H1 (cell line): ENCODE data around the gene FLT1. TPM values are rescaled to one million over a fixed set of nuclear protein-coding genes. Genes with fewer than 3 reads are reported as not detected.

Source experiments
- CTCF ChIA-PET: fragments of 300-600 bp; sonication (Branson Sonifier 250); formaldehyde crosslinking; loops from one replicate; lab custom pipeline; 2021; ENCODE audit not compliant: partially characterized antibody; lab: Charles Lee
- POLR2A ChIA-PET: fragments of 300-600 bp; sonication (Branson Sonifier 250); formaldehyde crosslinking; loops from one replicate; lab custom pipeline; 2021; ENCODE audit warnings: inconsistent platforms; ENCODE audit not compliant: partially characterized antibody; lab: Charles Lee
- DNase-seq, 2 experiments: peaks; one replicate each; pipeline versions ENCODE4 v3.0.0 to v3.0.0-alpha.2; 2010 to 2022; ENCODE audit warnings: low spot score in 2 of 2, low read depth in 1 of 2, mixed read lengths in 1 of 2
- FAIRE-seq: peaks from 2 replicates; lab custom pipeline; 2011; peaks lifted over from hg19 to GRCh38; lab: Jason Lieb, UNC
- H2AFZ ChIP-seq: 2 replicates; pipeline ENCODE4 v1.8.1; 2012; ENCODE audit warnings: low read length, inconsistent platforms
- H2AK5ac ChIP-seq: 2 replicates; pipeline ENCODE4 v1.6.1; 2013; ENCODE audit warnings: low read depth, low read length
- H2BK120ac ChIP-seq: replicated peaks from 2 replicates; pipeline ENCODE3; 2013; ENCODE audit warnings: low read depth, low read length, inconsistent platforms
- H2BK12ac ChIP-seq: 2 replicates; pipeline ENCODE4 v1.6.1; 2013; ENCODE audit warnings: low read depth, low read length
- H2BK15ac ChIP-seq: 2 replicates; pipeline ENCODE4 v1.6.1; 2013; ENCODE audit warnings: low read length
- H2BK20ac ChIP-seq: 2 replicates; pipeline ENCODE4 v1.6.1; 2013; ENCODE audit warnings: low read length
- H2BK5ac ChIP-seq: 2 replicates; pipeline ENCODE4 v1.6.1; 2013; ENCODE audit warnings: low read depth, low read length
- H3K14ac ChIP-seq: 2 replicates; pipeline ENCODE4 v1.6.1; 2013; ENCODE audit warnings: inconsistent platforms; ENCODE audit not compliant: insufficient read length
- H3K18ac ChIP-seq: 2 replicates; pipeline ENCODE4 v1.6.1; 2013; ENCODE audit warnings: low read length; ENCODE audit errors: extremely low read depth
- H3K23ac ChIP-seq: 2 replicates; pipeline ENCODE4 v1.6.1; 2013; ENCODE audit warnings: inconsistent platforms; ENCODE audit not compliant: insufficient read length
- H3K23me2 ChIP-seq: 2 replicates; pipeline ENCODE4 v1.6.1; 2013; ENCODE audit warnings: low read depth, low read length
- H3K27ac ChIP-seq: 2 replicates; pipeline ENCODE4 v1.6.1; 2011; ENCODE audit warnings: low read depth, low read length, inconsistent platforms
- H3K27me3 ChIP-seq, 4 experiments: replicated peaks in 1 of 4; 1 replicate in 1 of 4; 2 replicates in 3 of 4; pipeline versions ENCODE4 v1.6.1 to v1.8.1; 2011 to 2013; ENCODE audit warnings: low read length in 3 of 4, mild to moderate bottlenecking in 3 of 4, inconsistent platforms in 2 of 4, mixed read lengths in 2 of 4, moderate library complexity in 1 of 4; ENCODE audit not compliant: control insufficient read depth in 3 of 4, insufficient read depth in 3 of 4; ENCODE audit errors: extremely low read depth in 1 of 4
- H3K36me3 ChIP-seq, 4 experiments: 2 replicates each; pipeline versions ENCODE4 v1.6.1 to v1.8.1; 2011 to 2013; ENCODE audit warnings: mild to moderate bottlenecking in 4 of 4, low read length in 3 of 4, moderate library complexity in 2 of 4, control low read depth in 1 of 4, inconsistent platforms in 1 of 4; ENCODE audit not compliant: insufficient read depth in 4 of 4, control insufficient read depth in 2 of 4
- H3K4ac ChIP-seq: replicated peaks from 2 replicates; pipeline ENCODE3; 2013; ENCODE audit warnings: low read length, low read depth, mixed read lengths, inconsistent platforms; ENCODE audit not compliant: insufficient read length
- H3K4me1 ChIP-seq, 4 experiments: replicated peaks in 1 of 4; 1 replicate in 1 of 4; 2 replicates in 3 of 4; pipeline versions ENCODE4 v1.6.1 to v1.8.1; 2011 to 2013; ENCODE audit warnings: low read length in 3 of 4, inconsistent platforms in 2 of 4, mixed read lengths in 1 of 4; ENCODE audit not compliant: insufficient read depth in 4 of 4, control insufficient read depth in 3 of 4
- H3K4me2 ChIP-seq, 2 experiments: 2 replicates each; pipeline versions ENCODE4 v1.6.1 to v1.8.1; 2011 to 2013; ENCODE audit warnings: low read depth in 2 of 2, low read length in 2 of 2, control low read depth in 1 of 2, inconsistent platforms in 1 of 2, mild to moderate bottlenecking in 1 of 2; ENCODE audit not compliant: insufficient read depth in 1 of 2
- H3K4me3 ChIP-seq, 4 experiments: fragments of 200-600, 300-600 bp in 1 of 4; sonication (generic), shearing (Covaris generic), sonication (Bioruptor Twin) in 1 of 4; 2 replicates each; pipeline versions ENCODE4 v1.5.1 to v1.8.1; 2011 to 2016; ENCODE audit warnings: low read length in 4 of 4, low read depth in 3 of 4, control low read depth in 2 of 4, inconsistent platforms in 2 of 4, mild to moderate bottlenecking in 2 of 4, mixed read lengths in 1 of 4, moderate library complexity in 1 of 4; ENCODE audit not compliant: insufficient read depth in 2 of 4; ENCODE audit errors: extremely low read depth in 1 of 4
- H3K56ac ChIP-seq: replicated peaks from 2 replicates; pipeline ENCODE3; 2013; ENCODE audit warnings: low read depth, mild to moderate bottlenecking, mixed read lengths, low read length, inconsistent platforms; ENCODE audit not compliant: insufficient read length
- H3K79me1 ChIP-seq: 2 replicates; pipeline ENCODE4 v1.6.1; 2013; ENCODE audit warnings: low read depth, low read length, control low read depth
- H3K79me2 ChIP-seq, 2 experiments: 2 replicates each; pipeline versions ENCODE4 v1.6.1 to v1.8.1; 2012 to 2013; ENCODE audit warnings: low read length in 2 of 2, mild to moderate bottlenecking in 2 of 2, inconsistent platforms in 1 of 2; ENCODE audit not compliant: insufficient read depth in 2 of 2, control insufficient read depth in 1 of 2
- H3K9ac ChIP-seq, 4 experiments: replicated peaks in 1 of 4; 1 replicate in 1 of 4; 2 replicates in 3 of 4; pipeline versions ENCODE4 v1.6.1 to v1.8.1; 2011 to 2013; ENCODE audit warnings: low read depth in 3 of 4, low read length in 3 of 4, control low read depth in 2 of 4, mild to moderate bottlenecking in 2 of 4, moderate library complexity in 2 of 4, inconsistent platforms in 1 of 4; ENCODE audit errors: extremely low read depth in 1 of 4
- H3K9me3 ChIP-seq, 2 experiments: 2 replicates each; pipeline versions ENCODE4 v1.6.1 to v1.8.1; 2012 to 2013; ENCODE audit warnings: mild to moderate bottlenecking in 2 of 2, moderate library complexity in 2 of 2, control low read depth in 1 of 2, inconsistent platforms in 1 of 2, low read depth in 1 of 2, low read length in 1 of 2, mixed read lengths in 1 of 2; ENCODE audit not compliant: insufficient read depth in 2 of 2
- H4K20me1 ChIP-seq, 2 experiments: replicated peaks in 1 of 2; 2 replicates each; pipeline versions ENCODE3 to v1.8.1; 2011 to 2013; ENCODE audit warnings: inconsistent platforms in 2 of 2, low read length in 2 of 2, mild to moderate bottlenecking in 1 of 2; ENCODE audit not compliant: insufficient read depth in 2 of 2, control insufficient read depth in 1 of 2
- H4K5ac ChIP-seq: 2 replicates; pipeline ENCODE4 v1.6.1; 2013; ENCODE audit warnings: low read length, low read depth, mixed read lengths, inconsistent platforms; ENCODE audit not compliant: insufficient read length
- H4K8ac ChIP-seq: 2 replicates; pipeline ENCODE4 v1.8.0; 2013; ENCODE audit warnings: mild to moderate bottlenecking, moderate library complexity, low read length, inconsistent platforms; ENCODE audit not compliant: insufficient read depth; ENCODE audit errors: extremely low read depth
- H4K91ac ChIP-seq: replicated peaks from 2 replicates; pipeline ENCODE3; 2013; ENCODE audit warnings: low read length, mixed read lengths, inconsistent platforms; ENCODE audit not compliant: insufficient read length
- CBX8 ChIP-seq: fragments of 300-800, 300-1000 bp; sonication (generic); IDR thresholded peaks from 2 replicates; pipeline ENCODE4 v1.7.1; 2016; ENCODE audit warnings: low read depth, low read length, borderline replicate concordance
- CEBPB ChIP-seq: IDR thresholded peaks from 2 replicates; pipeline ENCODE4 v1.6.1; 2012; ENCODE audit warnings: low read depth, low read length
- HDAC6 ChIP-seq: IDR thresholded peaks from one replicate; pipeline ENCODE4 v1.7.1; 2012; ENCODE audit warnings: low read depth, mild to moderate bottlenecking, inconsistent platforms, low read length, moderate library complexity
- RAD21 ChIP-seq, 2 experiments: IDR thresholded peaks in 1 of 2; conservative IDR thresholded peaks in 1 of 2; 2 replicates each; pipeline ENCODE4 v1.6.1; 2011; ENCODE audit warnings: low read depth in 2 of 2, low read length in 2 of 2, improper control_type of control experiment in 1 of 2, inconsistent platforms in 1 of 2, mild to moderate bottlenecking in 1 of 2, moderate library complexity in 1 of 2
- RBBP5 ChIP-seq: IDR thresholded peaks from 2 replicates; pipeline ENCODE4 v1.7.1; 2012; ENCODE audit warnings: low read depth, mild to moderate bottlenecking, inconsistent platforms, low read length, moderate library complexity, borderline replicate concordance
- WGBS, 2 experiments: shearing (Covaris generic) in 1 of 2; methylation state at CpG; one replicate each; pipeline versions ENCODE4 v1.1.6 to v1.1.7; 2013 to 2015; ENCODE audit warnings: low lambda C conversion rate in 2 of 2, mixed read lengths in 2 of 2, inconsistent platforms in 1 of 2, low coverage in 1 of 2, missing lambda C conversion rate in 1 of 2; ENCODE audit not compliant: insufficient replicate concordance in 2 of 2, insufficient coverage in 1 of 2, insufficient read length in 1 of 2; ENCODE audit errors: extremely low coverage in 1 of 2, missing lambda C conversion rate in 1 of 2; 5-methylcytosine and 5-hydroxymethylcytosine counted together
- polyA plus RNA-seq, 7 experiments: library from polyadenylated mRNA; depleted of rRNA in 3 of 7; stranded (reverse) in 5 of 7; unstranded in 2 of 7; fragments of >200 nt in 5 of 7; fragments of 200-250 nt in 2 of 7; gene quantifications; 1 replicate in 5 of 7; 2 replicates in 1 of 7; 4 replicates in 1 of 7; pipeline versions ENCODE4 v1.2.1 to v1.2.3, GENCODE V29; 2011 to 2013; ENCODE audit warnings: missing spikeins in 2 of 7, mixed read lengths in 2 of 7
- total RNA-seq: library from RNA; stranded (reverse); fragmentation: NEBNext Ultra II Directional; extraction: Animal tissue kit (Norgen Biotek cat#: 25700); gene quantifications from 2 replicates; pipeline ENCODE4 v1.2.1, GENCODE V29; 2021

Gene FLT1
- total and polyA plus RNA-seq, 2 of the 8 experiments (the other 6 are each of a cell fraction or from before 2014, with no cell fraction given), result 19.7 to 90.2 TPM

DNA sequence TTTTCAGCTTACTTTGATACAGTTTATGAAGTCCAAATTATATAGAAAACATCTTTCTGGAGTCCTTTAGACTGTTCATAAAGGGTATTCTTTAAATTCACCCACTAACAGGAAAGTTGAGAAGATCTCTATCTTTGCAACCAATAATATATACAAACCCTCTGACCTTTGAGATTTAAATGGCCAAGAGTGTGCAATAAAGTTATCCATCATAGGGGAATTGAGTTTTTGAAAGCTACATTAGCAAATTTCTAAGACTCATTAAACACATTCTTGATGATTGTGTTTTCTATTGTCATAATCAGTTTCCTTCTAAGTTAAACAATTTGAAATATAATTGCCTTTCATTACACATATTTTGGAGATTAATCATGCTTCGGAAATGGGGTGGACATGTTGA is 15.9 kb downstream of the FLT1 start:
- no peaks in the 10 kb centered on the region for H3K23me2 ChIP-seq
- H2BK15ac ChIP-seq, result no peak overlapping the region
- H3K79me2 ChIP-seq, result peaks cover 0 to 100% of the 10 kb centered on the region in 2 experiments; a peak in 3 of 4 replicates
- H3K23ac ChIP-seq, result no peak overlapping the region
- no peak overlapping the region for H3K4ac ChIP-seq
- H4K8ac ChIP-seq, result no peak overlapping the region
- no peaks in the 10 kb centered on the region for H3K27me3 ChIP-seq
- no peak overlapping the region for H3K9ac ChIP-seq
- H3K36me3 ChIP-seq, result no peaks in the 10 kb centered on the region; a peak in 2 of 8 replicates
- H2AFZ ChIP-seq, result no peak overlapping the region
- H2BK120ac ChIP-seq, result no peak overlapping the region
- POLR2A ChIA-PET, result interaction anchor here (1.1 to 1.6 kb wide), 2 partner anchors 17 to 52 kb away, joined by 5 read pairs; no protein-coding TSS in a partner anchor
- no peaks in the 10 kb centered on the region; a peak in 1 of 4 replicates for H3K9me3 ChIP-seq
- no peak overlapping the region for H3K4me3 ChIP-seq
- WGBS, 2 experiments, result 100% methylated on average over 1 of the region's 1 CpG; no CpG with 5 or more reads in 1 of the 2 experiments
- H3K79me1 ChIP-seq, result peaks cover 2% of the 10 kb centered on the region
- H3K4me2 ChIP-seq, result no peak overlapping the region
- FAIRE-seq (peak; percentile 19), DNase-seq (no peak)
- no peak overlapping the region for H3K18ac ChIP-seq
- H2BK12ac ChIP-seq, result no peak overlapping the region
- H3K14ac ChIP-seq, result no peak overlapping the region
- no peak overlapping the region for H2BK5ac ChIP-seq
- no peak overlapping the region for H4K91ac ChIP-seq
- H4K5ac ChIP-seq, result no peak overlapping the region
- peaks cover 5 to 9% (median 7%) of the 10 kb centered on the region in 4 experiments; a peak in 6 of 7 replicates for H3K4me1 ChIP-seq
- H4K20me1 ChIP-seq, result peaks cover 1 to 7% of the 10 kb centered on the region in 2 experiments
- no peak overlapping the region for H3K27ac ChIP-seq
- CTCF ChIA-PET, result interaction anchor here (0.5 to 2.1 kb wide), 4 partner anchors 11 to 466 kb away, joined by 3 to 8 read pairs (median 4); no protein-coding TSS in a partner anchor
- H3K56ac ChIP-seq, result no peak overlapping the region
- no peak overlapping the region for H2AK5ac ChIP-seq
- H2BK20ac ChIP-seq, result no peak overlapping the region
- TF ChIP-seq CEBPB, result no peak
- no peak for TF ChIP-seq HDAC6
- TF ChIP-seq RBBP5, result no peak
- no peak for TF ChIP-seq RAD21 (IDR thresholded peaks at IDR 0.05 in 1 of 2, conservative IDR thresholded peaks at IDR 0.05 in 1 of 2; ENCODE audit: low read depth in 2 of 2, low read length in 2 of 2)
- no peak for TF ChIP-seq CBX8
